Activated CD8-positive, alpha-beta memory T cell treated with anti-CD3 and anti-CD28 coated beads, Interleukin-2, amount 50 U/mL, for 48 hours (primary cell): ENCODE data around the gene LRRC7.
"Not testable (repeated sequence)": the region's sequence is repeated elsewhere in the genome, so short reads cannot be mapped to it uniquely, and the experiment has no call there.

Experiments used
- DNase-seq: peaks from one replicate; pipeline ENCODE4 v3.0.0-alpha.2; 2020

LRRC7 gene

DNA sequence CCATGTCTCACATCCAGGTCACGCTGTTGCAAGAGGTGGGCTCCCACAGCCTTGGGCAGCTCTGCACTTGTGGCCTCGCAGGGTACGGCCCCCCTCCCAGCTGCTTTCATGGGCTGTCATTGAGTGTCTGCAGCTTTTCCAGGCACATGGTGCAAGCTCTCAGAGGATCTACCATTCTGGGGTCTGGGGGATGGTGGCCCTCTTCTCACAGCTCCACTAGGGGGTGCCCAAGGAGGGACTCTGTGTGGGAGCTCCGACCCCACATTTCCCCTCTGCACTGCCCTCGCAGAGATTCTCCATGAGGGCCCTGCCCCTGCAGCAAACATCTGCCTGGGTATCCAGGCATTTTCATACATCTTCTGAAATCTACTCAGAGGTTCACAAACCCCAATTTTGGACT is 219.4 kb downstream of the LRRC7 start:
- DNase-seq = no peak

DNA sequence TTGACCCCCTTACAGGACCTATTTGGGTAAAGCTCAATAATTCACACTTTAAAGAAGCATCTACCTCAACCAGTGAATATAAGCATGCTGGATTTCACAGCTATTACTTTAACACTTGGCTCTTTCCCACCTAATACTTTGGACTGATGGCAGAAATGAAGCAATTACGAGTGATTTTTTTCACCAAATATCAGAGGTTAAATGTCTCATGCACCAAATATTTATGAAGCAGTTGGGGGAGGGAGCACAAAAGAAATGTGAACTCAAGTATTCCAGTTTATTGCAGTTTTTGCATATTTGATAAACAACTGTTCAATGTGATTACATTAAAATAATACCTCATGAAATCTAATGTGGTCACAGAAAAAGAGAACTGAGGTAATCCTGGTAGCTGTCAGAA is 223.6 kb downstream of the LRRC7 start:
- no peak for DNase-seq

DNA sequence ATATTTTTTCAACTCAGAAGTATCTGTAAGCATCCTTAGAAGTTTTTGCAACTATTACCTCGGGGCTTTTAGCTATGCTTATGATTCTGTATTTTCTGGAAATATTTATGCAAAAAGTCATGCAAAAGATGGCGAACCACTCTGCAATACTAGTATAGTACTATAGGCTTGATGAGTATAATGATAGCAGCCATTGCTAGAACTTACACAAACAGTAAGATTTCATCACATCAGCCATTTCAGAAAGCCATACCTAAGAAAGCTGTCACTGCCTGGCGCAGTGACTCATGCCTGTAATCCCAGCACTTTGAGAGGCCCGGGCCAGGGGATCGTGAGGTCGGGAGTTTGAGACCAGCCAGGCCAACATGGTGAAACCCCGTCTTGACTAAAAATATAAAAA is 227.1 kb downstream of the LRRC7 start:
- DNase-seq = no peak

DNA sequence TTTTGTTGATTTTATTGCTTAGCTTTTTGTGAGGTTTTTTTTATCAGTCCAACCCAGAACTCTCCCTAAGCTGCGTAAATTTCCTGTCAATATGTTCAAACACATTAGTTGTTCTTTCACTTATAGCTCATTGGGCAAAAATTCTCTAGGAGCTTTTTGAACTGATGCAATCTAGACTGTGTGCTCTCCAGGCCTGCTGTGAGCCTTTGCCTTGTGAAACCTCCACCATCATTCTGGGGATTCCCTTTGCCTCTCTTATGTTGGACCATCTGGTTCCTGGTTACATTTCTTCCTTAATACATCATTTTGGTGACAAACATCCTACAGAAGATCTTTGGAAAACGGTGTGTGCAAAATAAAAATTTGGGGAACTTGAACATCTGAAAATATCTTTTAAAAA is 247.2 kb downstream of the LRRC7 start:
- DNase-seq = no peak

GRCh38 chr1:69824932-69825331 is 257.2 kb downstream of the LRRC7 start:
- no peak for DNase-seq

DNA sequence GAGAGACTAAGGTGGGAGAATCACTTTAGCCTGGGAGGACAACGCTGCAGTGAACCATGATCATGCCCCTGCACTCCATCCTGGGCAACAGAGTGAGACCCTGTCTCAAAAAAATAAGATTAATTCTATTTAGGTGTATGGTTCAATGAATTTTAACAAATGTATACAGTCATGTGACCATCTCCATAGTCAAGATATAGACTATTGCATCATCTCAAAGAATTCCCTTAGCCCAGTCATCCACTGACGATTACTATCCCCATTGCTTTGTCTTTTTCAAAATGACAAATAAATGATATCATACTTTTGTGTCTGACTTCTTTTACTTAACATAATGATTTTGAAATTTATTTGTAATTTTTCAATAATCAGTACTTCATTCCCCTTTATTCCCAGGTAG is 260.0 kb downstream of the LRRC7 start:
- no peak for DNase-seq

DNA sequence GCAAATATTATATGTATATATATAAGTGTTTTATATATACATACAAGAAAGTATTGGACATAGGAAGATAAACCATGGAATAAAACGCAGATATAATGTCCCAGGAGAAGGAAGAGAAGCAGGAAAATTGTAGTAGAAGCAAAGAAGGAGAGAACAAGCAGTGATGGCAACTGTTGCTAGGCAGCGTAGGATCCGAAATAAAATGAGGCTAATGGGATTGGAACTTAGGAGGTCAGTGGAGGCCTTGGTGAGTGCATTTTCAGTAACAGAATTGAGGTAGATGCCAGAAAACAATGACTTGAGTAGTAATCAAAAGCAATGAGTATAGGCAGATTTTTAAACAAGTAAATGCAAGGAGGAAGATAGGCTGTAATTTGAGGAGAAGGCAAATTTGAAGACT is 265.8 kb downstream of the LRRC7 start:
- DNase-seq = no peak

GRCh38 chr1:69834336-69834735 is 266.6 kb downstream of the LRRC7 start:
- no peak for DNase-seq

DNA sequence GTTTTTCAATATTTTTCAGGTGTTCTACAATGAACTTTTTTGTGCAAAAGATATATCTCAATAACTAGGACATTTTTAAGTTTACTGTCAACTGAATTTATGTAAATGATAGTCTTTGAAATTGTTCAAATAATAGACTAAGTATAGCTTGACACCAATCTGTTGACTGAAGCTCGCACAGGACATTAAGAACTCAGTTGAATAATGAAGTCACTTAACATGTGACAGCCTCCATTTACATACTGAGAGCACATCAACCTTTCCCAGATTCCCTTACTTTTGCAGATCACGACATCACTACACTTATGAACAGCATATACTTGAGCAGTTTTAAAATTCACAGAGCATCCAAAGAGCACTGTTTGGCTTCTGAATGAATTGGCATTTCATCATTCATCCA is 268.2 kb downstream of the LRRC7 start:
- DNase-seq = no peak

GRCh38 chr1:69836971-69837636 is 269.4 kb downstream of the LRRC7 start:
- no peak for DNase-seq

DNA sequence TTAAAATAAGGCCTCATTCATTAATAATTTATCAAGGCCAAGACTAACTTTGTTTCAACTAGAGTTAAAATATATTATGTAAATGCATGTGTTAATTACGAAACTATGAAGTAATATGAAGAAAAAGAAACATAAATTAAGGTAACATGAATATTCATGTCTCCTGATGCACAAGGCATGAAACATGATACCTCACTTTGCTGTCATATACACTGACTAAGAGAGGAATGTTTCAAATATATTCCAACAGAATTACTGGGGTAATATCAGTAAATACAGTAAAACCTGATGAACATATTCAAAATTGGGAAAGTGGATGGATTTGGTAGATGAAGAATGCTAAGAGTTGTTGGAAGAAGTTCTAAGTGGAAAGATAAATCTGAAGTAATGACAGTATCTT is 274.6 kb downstream of the LRRC7 start:
- DNase-seq = no peak

GRCh38 chr1:69845655-69846054 is 277.9 kb downstream of the LRRC7 start:
- no peak for DNase-seq

DNA sequence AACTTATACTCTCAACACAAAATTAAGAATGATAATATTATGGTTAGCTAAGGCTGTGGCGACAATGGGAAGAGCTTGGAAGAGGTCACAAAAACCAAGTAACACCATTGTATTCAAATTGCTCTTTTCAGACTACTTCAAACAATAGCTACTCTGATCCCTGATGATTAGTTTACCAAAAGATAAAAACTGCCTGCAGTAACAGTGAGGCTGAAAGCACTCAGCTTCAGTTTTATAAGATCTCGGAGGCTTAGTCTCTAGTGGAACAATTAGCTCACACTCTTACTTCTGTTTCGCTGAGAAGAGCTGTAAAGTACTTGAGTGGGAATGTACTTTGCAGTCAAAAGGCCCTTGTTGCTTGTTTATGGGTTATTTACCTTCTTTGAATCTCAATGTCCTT is 278.5 kb downstream of the LRRC7 start:
- DNase-seq = no peak

DNA sequence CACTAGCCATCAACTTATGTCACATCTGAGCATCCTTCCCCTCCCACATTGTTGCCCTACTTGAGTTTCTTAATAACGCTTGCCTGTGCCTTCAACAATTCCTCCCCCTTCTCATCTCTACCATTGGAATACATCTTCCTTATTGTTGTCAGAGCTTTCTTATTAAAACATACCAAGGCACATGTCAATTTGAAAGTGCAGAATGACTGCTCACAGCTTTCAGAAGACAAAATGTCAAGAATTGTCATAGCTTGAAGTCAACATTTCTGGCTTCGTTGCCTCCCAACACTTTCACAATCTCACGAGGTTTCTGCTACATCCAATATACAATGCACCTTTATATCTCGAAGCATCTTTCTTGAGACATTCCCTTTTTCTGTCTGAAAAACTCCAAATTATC is 279.9 kb downstream of the LRRC7 start:
- no peak for DNase-seq

DNA sequence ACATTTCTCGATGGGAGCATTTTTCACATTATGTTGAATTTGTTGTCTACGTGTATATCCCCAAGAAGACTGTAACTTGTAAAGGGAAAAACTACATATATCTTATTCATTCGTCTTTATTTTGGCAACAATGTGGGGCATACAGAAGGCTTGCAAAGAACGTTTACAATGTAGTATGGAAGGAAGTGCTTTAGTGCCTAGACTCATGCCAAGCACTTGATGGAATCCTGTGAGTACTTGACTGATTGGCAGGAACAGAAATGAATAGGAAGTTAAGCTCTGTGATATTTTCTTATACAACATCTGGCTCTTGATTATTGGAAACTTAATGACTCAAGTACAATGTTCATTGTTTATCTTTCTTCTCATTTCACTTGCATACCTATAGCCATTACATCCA is 284.4 kb downstream of the LRRC7 start:
- no peak for DNase-seq

DNA sequence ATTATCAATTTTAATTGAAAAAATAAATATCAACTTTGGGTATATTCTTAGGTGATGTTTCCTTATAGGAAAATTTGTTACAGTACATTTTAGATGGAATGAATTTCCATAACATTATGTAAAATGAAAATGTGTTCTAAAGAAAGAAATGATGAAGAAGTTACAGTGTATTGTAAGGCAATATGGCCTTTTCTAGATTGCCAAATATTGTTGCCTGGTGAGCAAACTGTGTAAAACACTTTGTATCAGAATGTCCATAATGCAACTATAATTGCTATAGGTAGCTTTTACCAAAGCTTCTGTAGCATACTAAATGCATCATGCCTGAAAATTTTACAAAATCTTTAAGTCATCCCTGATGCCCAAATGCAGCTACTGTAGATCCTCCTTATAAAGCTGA is 285.0 kb downstream of the LRRC7 start:
- no peak for DNase-seq

- no peak for DNase-seq
Observed at GRCh38 chr1:69858534-69858933, 290.8 kb downstream of the LRRC7 start.

- DNase-seq = no peak
Observed at GRCh38 chr1:69861641-69862040, 293.9 kb downstream of the LRRC7 start.

DNA sequence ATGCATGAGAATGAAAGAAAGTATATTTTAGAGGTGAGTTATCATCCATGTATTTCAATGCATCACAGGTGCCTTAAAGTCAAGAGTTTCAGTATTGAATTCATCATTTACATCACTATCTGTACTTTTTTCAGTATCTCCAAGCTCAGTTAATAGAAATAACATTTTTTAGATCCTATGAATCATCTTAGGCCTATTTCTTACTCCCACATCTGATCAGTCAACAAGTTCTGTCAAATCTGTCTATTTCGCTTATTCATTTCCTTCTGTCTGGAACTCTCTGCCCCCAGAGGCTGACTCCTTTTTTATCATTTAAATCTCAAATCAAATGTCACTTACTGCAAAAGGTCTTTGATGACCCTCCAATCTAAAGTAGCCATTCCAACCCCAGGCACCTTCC is 295.2 kb downstream of the LRRC7 start:
- DNase-seq = no peak

DNA sequence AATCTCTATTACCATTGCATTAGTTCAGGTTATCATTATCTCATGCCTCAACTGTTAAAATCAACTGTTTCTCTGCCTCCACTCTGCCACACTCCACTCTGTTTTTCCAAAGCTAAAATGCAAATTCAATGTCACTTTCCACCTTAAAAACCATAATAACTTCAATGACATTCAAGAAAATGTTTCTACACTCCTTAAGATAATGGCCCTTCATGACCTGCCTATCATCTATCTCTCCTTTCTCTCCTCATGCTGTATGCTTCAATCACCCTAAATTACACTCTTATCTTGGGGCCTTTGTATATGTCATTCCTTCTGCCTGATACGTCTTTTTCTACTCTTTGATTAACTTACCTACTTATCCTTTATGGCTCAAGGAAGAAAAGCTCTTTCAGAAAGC is 296.0 kb downstream of the LRRC7 start:
- no peak for DNase-seq

DNA sequence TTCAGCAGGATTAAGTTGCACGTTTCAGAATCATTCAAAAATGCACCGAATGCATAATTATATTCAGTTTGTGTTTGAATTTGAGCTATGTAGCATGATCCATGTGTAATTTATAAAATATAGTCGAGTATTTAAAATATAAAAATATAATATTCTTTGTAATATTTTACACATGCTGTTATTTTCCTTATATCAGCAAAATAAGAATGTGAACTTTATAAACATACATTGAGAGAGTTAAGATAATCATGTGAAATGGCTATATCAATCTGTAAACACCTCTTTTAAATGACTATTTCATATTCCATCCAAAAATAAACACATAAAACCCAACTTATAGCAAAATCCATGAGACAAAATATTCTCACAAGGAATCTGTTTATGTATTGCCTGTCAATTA is 303.7 kb downstream of the LRRC7 start:
- no peak for DNase-seq

GRCh38 chr1:69878338-69878737 is 310.6 kb downstream of the LRRC7 start:
- DNase-seq = no peak

DNA sequence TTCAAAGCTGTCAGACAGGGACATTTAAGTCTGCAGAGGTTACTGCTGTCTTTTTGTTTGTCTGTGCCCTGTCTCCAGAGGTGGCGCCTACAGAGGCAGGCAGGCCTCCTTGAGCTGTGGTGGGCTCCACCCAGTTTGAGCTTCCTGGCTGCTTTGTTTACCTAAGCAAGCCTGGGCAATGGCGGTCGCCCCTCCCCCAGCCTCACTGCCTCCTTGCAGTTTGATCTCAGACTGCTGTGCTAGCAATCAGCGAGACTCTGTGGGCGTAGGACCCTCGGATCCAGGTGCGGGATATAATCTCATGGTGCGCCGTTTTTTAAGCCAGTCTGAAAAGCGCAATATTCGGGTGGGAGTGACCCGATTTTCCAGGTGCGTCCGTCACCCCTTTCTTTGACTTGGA is 320.3 kb downstream of the LRRC7 start:
- DNase-seq = not testable (repeated sequence)

GRCh38 chr1:69888657-69889056 is 320.9 kb downstream of the LRRC7 start:
- no peak for DNase-seq

GRCh38 chr1:69898403-69898947 is 330.8 kb downstream of the LRRC7 start:
- DNase-seq = no peak
